K562 (cell line): Measurements from ENCODE around the gene ZDHHC14. TPM values are rescaled to one million over a fixed set of nuclear protein-coding genes. Genes with fewer than 3 reads are reported as not detected.

Experiments used
- ATAC-seq: fragments of 200-7000 bp; cut with Tn5 transposase; 3 replicates; pipeline ENCODE4 v1.9.1; 2020; ENCODE audit warnings: moderate library complexity
- BruUV-seq: library from RNA; stranded (reverse); fragments of 400-500 nt; replicated peaks from 2 replicates; lab custom pipeline; 2021; lab: Mats Ljungman, UMichigan
- CTCF ChIA-PET: fragments of 300-600 bp; formaldehyde crosslinking; extraction: SDS; loops from one replicate; lab custom pipeline; 2021; ENCODE audit warnings: low intra/inter-chr PET ratio; lab: Yijun Ruan, JAX
- POLR2A ChIA-PET: fragments of 300-600, 350-650 bp; sonication (Branson Sonifier 250); formaldehyde crosslinking; extraction: SDS; loops from one replicate; lab custom pipeline; 2021; ENCODE audit warnings: antibody characterized with exemption, inconsistent platforms; lab: Yijun Ruan, JAX
- DNase-seq, 4 experiments: peaks; one replicate each; pipeline versions ENCODE4 v3.0.0 to v3.0.0-alpha.2; 2011 to 2018; ENCODE audit warnings: low spot score in 3 of 4, mixed read lengths in 3 of 4; ENCODE audit errors: extremely low read depth in 1 of 4
- FAIRE-seq: peaks from 2 replicates; lab custom pipeline; 2011; peaks lifted over from hg19 to GRCh38; lab: Jason Lieb, UNC
- H2AFZ ChIP-seq: 2 replicates; pipeline ENCODE4 v1.6.0; 2011; ENCODE audit warnings: low read depth, low read length, control low read depth, inconsistent platforms
- H3K27ac ChIP-seq: fragments of 200-600 bp; 3 replicates; pipeline ENCODE4 v1.8.0; 2011; ENCODE audit warnings: low read depth, mild to moderate bottlenecking, control low read depth, inconsistent platforms, low read length, moderate library complexity, mixed read lengths; ENCODE audit errors: extremely low read depth
- H3K27me3 ChIP-seq, 2 experiments: fragments of 300-600 bp in 1 of 2; 2 replicates in 1 of 2; 3 replicates in 1 of 2; pipeline versions ENCODE4 v1.6.0 to v1.8.0; 2011; ENCODE audit warnings: inconsistent platforms in 2 of 2, low read length in 2 of 2, mild to moderate bottlenecking in 1 of 2, mixed read lengths in 1 of 2, moderate library complexity in 1 of 2; ENCODE audit not compliant: control insufficient read depth in 2 of 2, insufficient read depth in 2 of 2
- H3K36me3 ChIP-seq: fragments of 300-600 bp; 3 replicates; pipeline ENCODE4 v1.8.0; 2011; ENCODE audit warnings: mild to moderate bottlenecking, low read length, inconsistent platforms; ENCODE audit not compliant: control insufficient read depth, insufficient read depth
- H3K4me1 ChIP-seq, 2 experiments: fragments of 200-600 bp in 1 of 2; replicated peaks in 1 of 2; 2 replicates in 1 of 2; 3 replicates in 1 of 2; pipeline versions ENCODE4 v1.5.1 to v1.8.0; 2011; ENCODE audit warnings: inconsistent platforms in 2 of 2, low read length in 2 of 2, mild to moderate bottlenecking in 1 of 2, mixed read lengths in 1 of 2, moderate library complexity in 1 of 2; ENCODE audit not compliant: control insufficient read depth in 2 of 2, insufficient read depth in 2 of 2
- H3K4me2 ChIP-seq: 2 replicates; pipeline ENCODE4 v1.6.1; 2011; ENCODE audit warnings: low read length, control low read depth, inconsistent platforms, mixed read lengths; ENCODE audit not compliant: insufficient read depth
- H3K4me3 ChIP-seq: fragments of 200-600 bp; sonication (generic), shearing (Covaris generic); 2 replicates; pipeline ENCODE4 v1.5.1; 2016; ENCODE audit warnings: control low read depth, inconsistent platforms
- H3K79me2 ChIP-seq: fragments of 200-600 bp; 3 replicates; pipeline ENCODE4 v1.8.0; 2011; ENCODE audit warnings: low read length, inconsistent platforms; ENCODE audit not compliant: control insufficient read depth, insufficient read depth
- H3K9ac ChIP-seq, 2 experiments: 2 replicates each; pipeline versions ENCODE4 v1.6.0 to v1.6.1; 2011; ENCODE audit warnings: low read depth in 2 of 2, low read length in 2 of 2, control low read depth in 1 of 2, inconsistent platforms in 1 of 2, mild to moderate bottlenecking in 1 of 2, mixed read lengths in 1 of 2; ENCODE audit not compliant: insufficient read depth in 1 of 2
- H3K9me1 ChIP-seq: one replicate; pipeline ENCODE4 v1.6.0; 2011; ENCODE audit warnings: inconsistent platforms, mild to moderate bottlenecking, low read length, moderate library complexity; ENCODE audit not compliant: control insufficient read depth, insufficient read depth
- H3K9me3 ChIP-seq: replicated peaks from 2 replicates; pipeline ENCODE4 v1.5.1; 2011; ENCODE audit warnings: low read depth, low read length, inconsistent platforms; ENCODE audit not compliant: control insufficient read depth, insufficient read depth
- H4K20me1 ChIP-seq: replicated peaks from 2 replicates; pipeline ENCODE4 v1.6.1; 2011; ENCODE audit warnings: low read length, inconsistent platforms, mixed read lengths; ENCODE audit not compliant: control insufficient read depth, insufficient read depth
- ADNP ChIP-seq: fragments of 200-800 bp; sonication (Bioruptor generic); IDR thresholded peaks from 2 replicates; pipeline ENCODE4 v1.6.1; 2016; ENCODE audit warnings: missing genetic modification characterization, missing compliant biosample characterization
- CBFA2T3 ChIP-seq: fragments of 450-650 bp; IDR thresholded peaks from 2 replicates; pipeline ENCODE4 v1.6.1; 2017
- DIDO1 ChIP-seq: fragments of 450-650 bp; IDR thresholded peaks from 2 replicates; pipeline ENCODE4 v1.6.1; 2016; ENCODE audit warnings: low read depth, missing biosample characterization, missing genetic modification characterization
- EP300 ChIP-seq: IDR thresholded peaks from 2 replicates; pipeline ENCODE4 v1.6.1; 2012; ENCODE audit warnings: low read length, improper control_type of control experiment
- FOSL1 ChIP-seq: fragments of 200-800 bp; sonication (Bioruptor generic); conservative IDR thresholded peaks from 2 replicates; pipeline ENCODE4 v1.6.1; 2016; ENCODE audit warnings: missing genetic modification characterization, missing compliant biosample characterization
- FOXK1 ChIP-seq: sonication (generic); formaldehyde crosslinking; IDR thresholded peaks from 2 replicates; pipeline ENCODE4 v1.8.0; 2022; ENCODE audit warnings: missing genetic modification reagents, mild to moderate bottlenecking, borderline replicate concordance
- GATAD2A ChIP-seq: fragments of 450-650 bp; IDR thresholded peaks from 2 replicates; pipeline ENCODE4 v1.6.1; 2017
- HSF4 ChIP-seq: fragments of 250-450 bp; sonication (Bioruptor Pico); IDR thresholded peaks from 2 replicates; pipeline ENCODE4 v2.1.2; 2022; ENCODE audit warnings: mild to moderate bottlenecking, moderate library complexity, borderline replicate concordance
- KDM1A ChIP-seq, 2 experiments: fragments of 450-650 bp; IDR thresholded peaks; 2 replicates each; pipeline ENCODE4 v1.6.1; 2016; ENCODE audit warnings: mild to moderate bottlenecking in 2 of 2
- PHTF2 ChIP-seq: fragments of 250-450 bp; sonication (Bioruptor Pico); IDR thresholded peaks from 2 replicates; pipeline ENCODE4 v1.5.0; 2021; ENCODE audit warnings: mild to moderate bottlenecking
- RBFOX2 ChIP-seq: fragments of 200-400 bp; formaldehyde crosslinking; IDR thresholded peaks from 2 replicates; pipeline ENCODE4 v1.6.1; 2017; ENCODE audit warnings: low read depth, mild to moderate bottlenecking, low read length, moderate library complexity
- RBM25 ChIP-seq: fragments of 200-400 bp; formaldehyde crosslinking; IDR thresholded peaks from 2 replicates; pipeline ENCODE4 v1.6.1; 2018; ENCODE audit warnings: low read length, low read depth, moderate library complexity; ENCODE audit not compliant: severe bottlenecking
- RCOR1 ChIP-seq, 2 experiments: IDR thresholded peaks; 2 replicates each; pipeline ENCODE4 v1.6.1; 2012; ENCODE audit warnings: low read depth in 2 of 2, low read length in 2 of 2, borderline replicate concordance in 1 of 2, improper control_type of control experiment in 1 of 2
- SMAD4 ChIP-seq: fragments of 250-450 bp; sonication (Bioruptor Pico); conservative IDR thresholded peaks from 2 replicates; pipeline ENCODE4 v1.8.0; 2021; ENCODE audit warnings: inconsistent platforms, mild to moderate bottlenecking, moderate library complexity
- SMARCA5 ChIP-seq: fragments of 450-650 bp; IDR thresholded peaks from 2 replicates; pipeline ENCODE4 v1.6.1; 2016
- TGIF2 ChIP-seq: sonication (generic); formaldehyde crosslinking; IDR thresholded peaks from 2 replicates; pipeline ENCODE4 v1.8.1; 2022; ENCODE audit warnings: mild to moderate bottlenecking, missing genetic modification reagents, moderate library complexity
- ZNF133 ChIP-seq: fragments of 250-450 bp; sonication (Bioruptor Pico); IDR thresholded peaks from 2 replicates; pipeline ENCODE4 v1.4.0; 2020; ENCODE audit warnings: mild to moderate bottlenecking
- in situ Hi-C: fragments of 300-500 bp; cut with MboI; formaldehyde crosslinking; loops from 4 replicates; pipeline ENCODE4 v1.15.0; 2018; ENCODE audit warnings: inconsistent platforms, mixed read lengths
- intact Hi-C: fragments of 100-400 bp; cut with micrococcal nuclease; formaldehyde crosslinking; loops from 2 replicates; pipeline ENCODE4 v1.14.2; 2022
- polyA plus RNA-seq, 8 experiments: library from polyadenylated mRNA; depleted of rRNA in 4 of 8; stranded (reverse) in 5 of 8; unstranded in 3 of 8; fragments of >200 nt; fragmentation: Nextera tagmentation in 2 of 8; fragmentation: Illumina TruSeq in 1 of 8; extraction: Ambion mirVana in 2 of 8; extraction: Trizol in 1 of 8; gene quantifications; 2 replicates each; pipeline versions ENCODE4 v1.2.1 to v1.2.3, GENCODE V29; 2011 to 2014; ENCODE audit warnings: inconsistent platforms in 1 of 8, missing spikeins in 1 of 8
- total RNA-seq, 7 experiments: library from RNA; depleted of rRNA in 6 of 7; stranded (reverse); fragments of >200 nt in 6 of 7; fragmentation: Illumina TruSeq in 2 of 7; extraction: Trizol in 2 of 7; gene quantifications; 2 replicates each; pipeline versions ENCODE4 v1.2.1 to v1.2.3, GENCODE V29; 2011 to 2021; ENCODE audit warnings: low replicate concordance in 1 of 7
- TF ChIP-seq, protein P1 (sequence below): fragments of 250-450 bp; sonication (Bioruptor Pico); IDR thresholded peaks from 2 replicates; pipeline ENCODE4 v1.5.0; 2020; ENCODE audit warnings: mild to moderate bottlenecking
- TF ChIP-seq, protein P2 (sequence below): fragments of 250-450 bp; sonication (Bioruptor Pico); IDR thresholded peaks from 2 replicates; pipeline ENCODE4 v1.4.0; 2020; ENCODE audit warnings: mild to moderate bottlenecking

The ZDHHC14 gene
- total and polyA plus RNA-seq, 9 of the 15 experiments (the other 6 are each of a cell fraction or from before 2014, with no cell fraction given): 0.92 to 23.1 (median 13.8) TPM

DNA sequence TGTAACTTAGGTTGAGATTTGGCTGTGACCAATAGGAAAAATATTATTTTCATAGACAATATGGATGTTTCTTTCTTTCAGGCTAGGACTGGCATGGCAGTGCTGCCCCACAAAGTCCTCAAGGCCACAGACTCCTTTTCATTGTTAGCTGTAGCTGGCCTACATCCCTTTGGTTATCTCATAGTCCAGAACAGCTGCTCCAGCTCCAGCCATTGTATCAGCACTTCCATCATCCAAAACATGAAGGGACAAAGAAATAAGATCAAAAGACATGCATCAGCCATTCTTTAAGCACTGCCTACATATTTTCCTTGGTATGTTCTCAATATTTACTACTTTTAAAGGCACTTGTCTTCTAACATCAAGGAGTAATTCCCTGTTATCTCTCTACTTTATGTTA, 73.0 kb downstream of the ZDHHC14 start:
- no peak overlapping the region for H3K4me2 ChIP-seq
- no peaks in the 10 kb centered on the region for H3K27me3 ChIP-seq
- H3K36me3 ChIP-seq: no peaks in the 10 kb centered on the region
- no TSS peak for BruUV-seq
- intact Hi-C loops (loop anchor here (2.0 kb wide), 1 partner anchor 61 kb away; no protein-coding TSS in a partner anchor), in situ Hi-C loops (no loop called here)
- H3K79me2 ChIP-seq: peaks cover 31% of the 10 kb centered on the region
- CTCF ChIA-PET: no interaction called here
- 0 out of 2 replicates have a peak, but pooled peaks cover 5% of the 10 kb centered on the region for H4K20me1 ChIP-seq
- POLR2A ChIA-PET: interaction anchor here (0.6 to 2.0 kb wide), 4 partner anchors 8 to 443 kb away, joined by 3 to 6 read pairs (median 4); no protein-coding TSS in a partner anchor
- H3K9me3 ChIP-seq: no peaks in the 10 kb centered on the region
- H3K4me1 ChIP-seq: peaks cover 21 to 28% of the 10 kb centered on the region in 2 experiments; a peak in 4 of 5 replicates
- no peak overlapping the region for H3K9ac ChIP-seq
- ATAC-seq (no peak), DNase-seq (no peak), FAIRE-seq (no peak)
- H3K4me3 ChIP-seq: no peak overlapping the region
- no peak overlapping the region for H2AFZ ChIP-seq
- H3K9me1 ChIP-seq: no peaks in the 10 kb centered on the region
- no peak overlapping the region for H3K27ac ChIP-seq
- TF ChIP-seq FOSL1: no peak
- no peak for TF ChIP-seq HSF4 (CRISPR knock-in tag)
- no peak for TF ChIP-seq DIDO1 (tag)
- no peak for TF ChIP-seq PHTF2 (CRISPR knock-in tag)
- TF ChIP-seq ZNF133 (CRISPR knock-in tag): no peak
- 0 out of 2 replicates have a peak, but pooled peaks have one; percentile 73 for TF ChIP-seq SMARCA5
- no peak for TF ChIP-seq EP300
- TF ChIP-seq, protein P1, sequence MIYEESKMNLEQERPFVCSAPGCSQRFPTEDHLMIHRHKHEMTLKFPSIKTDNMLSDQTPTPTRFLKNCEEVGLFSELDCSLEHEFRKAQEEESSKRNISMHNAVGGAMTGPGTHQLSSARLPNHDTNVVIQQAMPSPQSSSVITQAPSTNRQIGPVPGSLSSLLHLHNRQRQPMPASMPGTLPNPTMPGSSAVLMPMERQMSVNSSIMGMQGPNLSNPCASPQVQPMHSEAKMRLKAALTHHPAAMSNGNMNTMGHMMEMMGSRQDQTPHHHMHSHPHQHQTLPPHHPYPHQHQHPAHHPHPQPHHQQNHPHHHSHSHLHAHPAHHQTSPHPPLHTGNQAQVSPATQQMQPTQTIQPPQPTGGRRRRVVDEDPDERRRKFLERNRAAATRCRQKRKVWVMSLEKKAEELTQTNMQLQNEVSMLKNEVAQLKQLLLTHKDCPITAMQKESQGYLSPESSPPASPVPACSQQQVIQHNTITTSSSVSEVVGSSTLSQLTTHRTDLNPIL (CRISPR knock-in tag): no peak
- TF ChIP-seq FOXK1 (CRISPR knock-in tag): no peak
- TF ChIP-seq SMAD4 (CRISPR knock-in tag): no peak
- TF ChIP-seq RBFOX2: no peak
- peak; percentile 98 for TF ChIP-seq RBM25
- TF ChIP-seq CBFA2T3: peak; percentile 23; the same call in 1 of the 2 replicates
- TF ChIP-seq ADNP: 0 out of 2 replicates have a peak, but pooled peaks have one; percentile 30
- TF ChIP-seq, protein P2, sequence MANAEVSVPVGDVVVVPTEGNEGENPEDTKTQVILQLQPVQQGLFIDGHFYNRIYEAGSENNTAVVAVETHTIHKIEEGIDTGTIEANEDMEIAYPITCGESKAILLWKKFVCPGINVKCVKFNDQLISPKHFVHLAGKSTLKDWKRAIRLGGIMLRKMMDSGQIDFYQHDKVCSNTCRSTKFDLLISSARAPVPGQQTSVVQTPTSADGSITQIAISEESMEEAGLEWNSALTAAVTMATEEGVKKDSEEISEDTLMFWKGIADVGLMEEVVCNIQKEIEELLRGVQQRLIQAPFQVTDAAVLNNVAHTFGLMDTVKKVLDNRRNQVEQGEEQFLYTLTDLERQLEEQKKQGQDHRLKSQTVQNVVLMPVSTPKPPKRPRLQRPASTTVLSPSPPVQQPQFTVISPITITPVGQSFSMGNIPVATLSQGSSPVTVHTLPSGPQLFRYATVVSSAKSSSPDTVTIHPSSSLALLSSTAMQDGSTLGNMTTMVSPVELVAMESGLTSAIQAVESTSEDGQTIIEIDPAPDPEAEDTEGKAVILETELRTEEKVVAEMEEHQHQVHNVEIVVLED: no peak
- no peak for TF ChIP-seq GATAD2A
- TF ChIP-seq RCOR1 (IDR thresholded peaks at IDR 0.05; ENCODE audit: borderline replicate concordance in 1 of 2, low read depth in 2 of 2, low read length in 2 of 2): peak in 1 of 2 experiments; percentile 27; a peak in 1 of 4 replicates
- peak in 1 of 2 experiments; percentile 44; a peak in 3 of 4 replicates for TF ChIP-seq KDM1A (IDR thresholded peaks at IDR 0.05)
- TF ChIP-seq TGIF2 (CRISPR knock-in tag): no peak
